OCI-LY3 (cell line): Measurements from ENCODE around the gene ACACA.

Source experiments
- H2AFZ ChIP-seq: fragments of 200-600, 300-600 bp; shearing (Covaris generic); 2 replicates; pipeline ENCODE4 v1.6.0; 2014; ENCODE audit warnings: antibody characterized with exemption, low read depth, low read length
- H3K27ac ChIP-seq: fragments of 200-600, 300-600 bp; sonication (generic); 2 replicates; pipeline ENCODE4 v1.5.1; 2014; ENCODE audit warnings: mild to moderate bottlenecking, low read length, moderate library complexity, mixed read lengths
- H3K27me3 ChIP-seq: fragments of 200-600, 300-600 bp; sonication (generic); 2 replicates; pipeline ENCODE4 v1.6.1; 2014; ENCODE audit warnings: low read depth, low read length, mixed read lengths
- H3K36me3 ChIP-seq: fragments of 200-600, 300-600 bp; sonication (generic); replicated peaks from 2 replicates; pipeline ENCODE3; 2014; ENCODE audit warnings: low read depth, low read length, mixed read lengths
- H3K4me1 ChIP-seq: fragments of 300-600, 200-600 bp; sonication (generic); 2 replicates; pipeline ENCODE4 v1.6.1; 2014; ENCODE audit warnings: low read length, mixed read lengths
- H3K4me2 ChIP-seq: fragments of 200-600, 300-600 bp; sonication (generic); 2 replicates; pipeline ENCODE4 v1.6.1; 2014; ENCODE audit warnings: low read length, mixed read lengths
- H3K4me3 ChIP-seq: fragments of 300-600, 200-600 bp; sonication (generic); 2 replicates; pipeline ENCODE4 v1.5.1; 2014; ENCODE audit warnings: antibody characterized with exemption, mild to moderate bottlenecking, low read length, moderate library complexity
- H3K79me2 ChIP-seq: fragments of 300-600, 200-600 bp; shearing (Covaris generic); 2 replicates; pipeline ENCODE4 v1.6.1; 2014; ENCODE audit warnings: mild to moderate bottlenecking, low read length, mixed read lengths
- H3K9ac ChIP-seq: fragments of 300-600, 200-600 bp; shearing (Covaris generic); 2 replicates; pipeline ENCODE4 v1.6.0; 2014; ENCODE audit warnings: mild to moderate bottlenecking, low read length, moderate library complexity
- H3K9me3 ChIP-seq: fragments of 200-600, 300-600 bp; shearing (Covaris generic); 2 replicates; pipeline ENCODE4 v1.6.1; 2014; ENCODE audit warnings: low read length, mixed read lengths; ENCODE audit not compliant: insufficient read depth
- H4K20me1 ChIP-seq: fragments of 200-600, 300-600 bp; sonication (generic); 2 replicates; pipeline ENCODE4 v1.6.1; 2016; ENCODE audit warnings: low read length, mixed read lengths; ENCODE audit not compliant: insufficient read depth
- EZH2phosphoT487 ChIP-seq: fragments of 200-600 bp; shearing (Covaris generic); IDR thresholded peaks from 2 replicates; pipeline ENCODE4 v1.6.1; 2018; ENCODE audit warnings: antibody characterized with exemption, mixed run types, low read depth
- TF ChIP-seq, protein P1 (sequence below): fragments of 200-600, 300-600 bp; sonication (generic); IDR thresholded peaks from 2 replicates; pipeline ENCODE4 v1.5.1; 2014; ENCODE audit warnings: antibody characterized with exemption, low read length, low read depth

Gene ACACA

DNA sequence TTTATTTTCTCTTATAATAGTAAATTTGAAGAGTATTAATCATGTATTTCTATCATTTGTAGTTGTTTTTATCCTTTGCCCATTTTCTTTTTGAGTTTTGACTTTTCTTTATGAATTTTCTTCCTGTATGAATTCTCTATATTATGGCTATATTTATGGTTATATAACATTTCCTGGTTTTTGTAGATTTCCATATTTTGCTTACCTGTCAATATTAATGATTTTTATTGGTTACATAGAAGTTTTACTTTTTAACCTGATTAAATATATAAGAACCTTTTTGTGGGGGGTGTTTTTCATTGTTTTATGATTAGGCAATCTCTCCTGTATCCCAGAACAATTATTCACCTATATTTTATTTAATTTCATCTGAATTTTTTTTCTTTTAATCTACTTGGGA lies 364.7 kb downstream of the ACACA start:
- Histone ChIP-seq H3K9ac (no peak overlapping the region), H3K36me3 (peaks cover 12% of the 10 kb centered on the region), H3K27ac (no peak overlapping the region), H2AFZ (no peak overlapping the region), H3K79me2 (no peaks in the 10 kb centered on the region), H3K4me2 (no peak overlapping the region), H4K20me1 (no peaks in the 10 kb centered on the region; the same call in 1 of the 2 replicates), H3K9me3 (no peaks in the 10 kb centered on the region), H3K27me3 (no peaks in the 10 kb centered on the region), H3K4me1 (no peaks in the 10 kb centered on the region), H3K4me3 (no peak overlapping the region)
- TF ChIP-seq, protein P1, sequence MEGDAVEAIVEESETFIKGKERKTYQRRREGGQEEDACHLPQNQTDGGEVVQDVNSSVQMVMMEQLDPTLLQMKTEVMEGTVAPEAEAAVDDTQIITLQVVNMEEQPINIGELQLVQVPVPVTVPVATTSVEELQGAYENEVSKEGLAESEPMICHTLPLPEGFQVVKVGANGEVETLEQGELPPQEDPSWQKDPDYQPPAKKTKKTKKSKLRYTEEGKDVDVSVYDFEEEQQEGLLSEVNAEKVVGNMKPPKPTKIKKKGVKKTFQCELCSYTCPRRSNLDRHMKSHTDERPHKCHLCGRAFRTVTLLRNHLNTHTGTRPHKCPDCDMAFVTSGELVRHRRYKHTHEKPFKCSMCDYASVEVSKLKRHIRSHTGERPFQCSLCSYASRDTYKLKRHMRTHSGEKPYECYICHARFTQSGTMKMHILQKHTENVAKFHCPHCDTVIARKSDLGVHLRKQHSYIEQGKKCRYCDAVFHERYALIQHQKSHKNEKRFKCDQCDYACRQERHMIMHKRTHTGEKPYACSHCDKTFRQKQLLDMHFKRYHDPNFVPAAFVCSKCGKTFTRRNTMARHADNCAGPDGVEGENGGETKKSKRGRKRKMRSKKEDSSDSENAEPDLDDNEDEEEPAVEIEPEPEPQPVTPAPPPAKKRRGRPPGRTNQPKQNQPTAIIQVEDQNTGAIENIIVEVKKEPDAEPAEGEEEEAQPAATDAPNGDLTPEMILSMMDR: no peak

DNA sequence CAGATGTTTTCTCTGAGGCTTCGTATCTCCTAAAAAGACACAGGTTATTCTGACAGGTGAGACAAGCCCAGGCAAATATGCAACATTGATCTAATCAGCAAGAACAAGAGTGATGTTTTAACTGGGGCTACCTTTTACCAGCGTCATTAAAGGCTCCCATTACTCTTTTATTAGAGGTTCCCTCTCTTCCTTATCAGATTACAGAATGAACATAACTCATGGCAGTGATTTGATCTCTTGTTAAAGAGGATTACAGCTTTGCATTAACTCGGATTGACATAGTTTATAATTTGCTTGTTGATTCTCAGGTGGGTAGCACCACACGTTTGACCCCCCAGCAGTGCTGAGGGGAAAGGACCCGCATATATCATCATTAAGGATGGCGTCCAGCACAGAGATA lies 367.4 kb downstream of the ACACA start:
- Histone ChIP-seq H3K9ac (no peak overlapping the region), H3K27ac (no peak overlapping the region), H2AFZ (no peak overlapping the region), H3K4me3 (no peak overlapping the region), H3K36me3 (peaks cover 6% of the 10 kb centered on the region), H3K4me2 (no peak overlapping the region), H3K9me3 (no peaks in the 10 kb centered on the region), H4K20me1 (peaks cover 3% of the 10 kb centered on the region; the same call in 1 of the 2 replicates), H3K79me2 (no peaks in the 10 kb centered on the region), H3K27me3 (no peaks in the 10 kb centered on the region), H3K4me1 (no peaks in the 10 kb centered on the region)
- no peak for TF ChIP-seq EZH2phosphoT487
- TF ChIP-seq, protein P1: no peak

DNA sequence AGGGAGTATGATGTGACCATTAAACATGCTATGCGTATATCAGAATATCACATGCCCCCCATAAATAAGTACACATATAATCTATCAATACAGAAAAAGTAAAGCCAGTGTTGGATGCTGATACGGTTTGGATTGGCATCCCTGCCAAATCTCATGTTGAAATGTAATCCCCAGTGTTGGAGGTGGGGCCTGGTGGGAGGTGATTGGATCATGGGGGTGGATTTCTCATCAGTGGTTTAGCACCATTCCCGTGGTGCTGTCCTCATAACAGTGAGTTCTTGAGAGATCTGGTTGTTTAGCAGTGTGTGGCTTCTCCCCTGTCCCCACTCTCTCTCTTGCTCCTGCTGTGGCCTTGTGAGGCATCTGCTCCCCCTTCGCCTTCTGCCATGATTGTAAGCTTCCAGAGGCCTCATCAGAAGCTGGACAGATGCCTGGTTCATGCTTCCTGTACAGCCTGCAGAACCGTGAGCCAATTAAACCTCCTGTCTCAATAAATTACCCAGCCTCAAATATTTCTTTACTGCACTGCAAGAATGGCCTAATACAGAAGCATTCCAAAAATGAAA lies 369.0 kb downstream of the ACACA start:
- Histone ChIP-seq H3K4me3 (no peak overlapping the region), H3K27me3 (no peaks in the 10 kb centered on the region), H3K9ac (no peak overlapping the region), H3K36me3 (peaks cover 8% of the 10 kb centered on the region), H2AFZ (no peak overlapping the region), H3K4me2 (no peak overlapping the region), H3K27ac (no peak overlapping the region), H3K4me1 (no peaks in the 10 kb centered on the region), H3K79me2 (no peaks in the 10 kb centered on the region), H3K9me3 (no peaks in the 10 kb centered on the region), H4K20me1 (peaks cover 3% of the 10 kb centered on the region; the same call in 1 of the 2 replicates)
- no peak for TF ChIP-seq EZH2phosphoT487
- TF ChIP-seq, protein P1: no peak
